ENCODE results near the gene ZNF236. TPM values are rescaled to one million over a fixed set of nuclear protein-coding genes. Genes with fewer than 3 reads are reported as not detected.

The ZNF236 gene
- total and polyA plus RNA-seq, 2 donors (not counting 1 experiment from before 2014, with no cell fraction given): 2.9 to 8.4 TPM

DNA sequence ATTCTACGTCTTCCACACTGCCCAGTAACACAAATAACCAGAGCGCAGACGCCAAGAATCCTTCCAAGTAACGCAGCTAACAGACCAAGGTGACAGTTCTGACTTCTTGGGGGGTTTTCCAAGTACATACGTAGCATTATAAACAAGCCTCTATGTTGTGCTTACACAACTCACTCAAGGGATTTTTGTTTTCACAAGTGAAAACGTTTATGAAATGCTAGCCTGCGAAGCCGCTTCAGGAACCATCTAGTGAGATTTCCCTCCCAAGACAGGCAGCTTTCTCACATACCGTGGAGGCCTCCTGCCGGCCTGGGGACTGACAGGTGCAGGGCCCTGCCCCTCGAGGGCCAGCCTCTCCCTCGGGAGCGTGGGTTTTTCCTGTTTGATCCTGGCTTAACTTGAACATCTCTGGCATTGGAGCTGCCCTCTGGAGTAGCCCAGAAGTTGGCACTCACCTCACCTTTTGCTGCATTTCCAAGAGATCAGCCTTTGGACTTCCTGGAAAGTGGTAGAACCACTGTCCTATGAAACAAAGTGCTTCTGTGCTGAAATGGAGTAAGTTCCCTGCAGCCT is 159.1 kb downstream of the ZNF236 start:
- no peaks in the 10 kb centered on the region for H3K27me3 ChIP-seq (ENCODE audit: control insufficient read depth, insufficient read depth, low read length)
- H2AFZ ChIP-seq (ENCODE audit: low read length): no peak overlapping the region
- no peaks in the 10 kb centered on the region for H4K20me1 ChIP-seq (ENCODE audit: control insufficient read depth, extremely low read depth, insufficient read depth, low read length)
- no peak overlapping the region for H3K27ac ChIP-seq (ENCODE audit: insufficient read depth, low read length)
- TF ChIP-seq EZH2 (IDR thresholded peaks at IDR 0.05; ENCODE audit: low read length, missing control alignments): no peak
- TF ChIP-seq, protein P1, sequence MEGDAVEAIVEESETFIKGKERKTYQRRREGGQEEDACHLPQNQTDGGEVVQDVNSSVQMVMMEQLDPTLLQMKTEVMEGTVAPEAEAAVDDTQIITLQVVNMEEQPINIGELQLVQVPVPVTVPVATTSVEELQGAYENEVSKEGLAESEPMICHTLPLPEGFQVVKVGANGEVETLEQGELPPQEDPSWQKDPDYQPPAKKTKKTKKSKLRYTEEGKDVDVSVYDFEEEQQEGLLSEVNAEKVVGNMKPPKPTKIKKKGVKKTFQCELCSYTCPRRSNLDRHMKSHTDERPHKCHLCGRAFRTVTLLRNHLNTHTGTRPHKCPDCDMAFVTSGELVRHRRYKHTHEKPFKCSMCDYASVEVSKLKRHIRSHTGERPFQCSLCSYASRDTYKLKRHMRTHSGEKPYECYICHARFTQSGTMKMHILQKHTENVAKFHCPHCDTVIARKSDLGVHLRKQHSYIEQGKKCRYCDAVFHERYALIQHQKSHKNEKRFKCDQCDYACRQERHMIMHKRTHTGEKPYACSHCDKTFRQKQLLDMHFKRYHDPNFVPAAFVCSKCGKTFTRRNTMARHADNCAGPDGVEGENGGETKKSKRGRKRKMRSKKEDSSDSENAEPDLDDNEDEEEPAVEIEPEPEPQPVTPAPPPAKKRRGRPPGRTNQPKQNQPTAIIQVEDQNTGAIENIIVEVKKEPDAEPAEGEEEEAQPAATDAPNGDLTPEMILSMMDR (conservative IDR thresholded peaks at IDR 0.05 in 1 of 2, IDR thresholded peaks at IDR 0.05 in 1 of 2; ENCODE audit: low read depth in 1 of 2, low read length in 2 of 2): no peak
- H3K4me3 ChIP-seq (replicated peaks in 1 of 4; ENCODE audit: control extremely low read depth in 1 of 4, insufficient read depth in 1 of 4, low read depth in 3 of 4, low read length in 4 of 4): no peak overlapping the region
- H3K9me3 ChIP-seq (ENCODE audit: control insufficient read depth, insufficient read depth, low read depth, low read length): no peaks in the 10 kb centered on the region
- no peak overlapping the region for H3K9ac ChIP-seq (ENCODE audit: insufficient read depth, low read length)
- no peaks in the 10 kb centered on the region for H3K79me2 ChIP-seq (ENCODE audit: control insufficient read depth, insufficient read depth, low read length)
- DNase-seq (ENCODE audit: low read depth in 2 of 2): peak in 1 of 2 donors; percentile 15
- no peaks in the 10 kb centered on the region for H3K4me1 ChIP-seq (ENCODE audit: control insufficient read depth, extremely low read depth, insufficient read depth, low read length)
- no peak overlapping the region for H3K4me2 ChIP-seq (ENCODE audit: extremely low read depth, insufficient read depth, low read length)
- no peaks in the 10 kb centered on the region for H3K36me3 ChIP-seq (ENCODE audit: control insufficient read depth, insufficient read depth, low read length)

DNA sequence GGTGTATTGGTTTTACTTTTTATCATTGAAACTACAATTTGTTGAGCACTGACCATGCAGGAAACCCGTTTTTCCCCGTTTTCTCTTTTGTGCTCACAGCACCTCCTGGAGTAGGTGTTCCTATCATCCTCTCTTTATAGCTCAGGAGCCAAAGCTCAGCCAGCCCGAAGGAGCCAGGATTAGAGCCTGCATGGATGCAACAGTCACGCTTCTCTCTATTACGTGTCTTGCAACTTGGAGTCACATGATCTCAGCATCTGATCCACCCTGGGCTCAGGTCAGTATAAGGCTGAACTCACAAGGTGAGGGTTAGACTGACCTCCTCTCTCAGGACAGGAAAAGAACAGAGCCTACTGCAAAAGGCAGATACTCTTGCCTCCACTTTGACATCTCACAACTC is 159.7 kb downstream of the ZNF236 start:
- Histone ChIP-seq H3K79me2 (ENCODE audit: control insufficient read depth, insufficient read depth, low read length) (no peaks in the 10 kb centered on the region), H3K4me1 (ENCODE audit: control insufficient read depth, extremely low read depth, insufficient read depth, low read length) (no peaks in the 10 kb centered on the region), H4K20me1 (ENCODE audit: control insufficient read depth, extremely low read depth, insufficient read depth, low read length) (no peaks in the 10 kb centered on the region), H2AFZ (ENCODE audit: low read length) (no peak overlapping the region), H3K4me3 (replicated peaks in 1 of 4; ENCODE audit: control extremely low read depth in 1 of 4, insufficient read depth in 1 of 4, low read depth in 3 of 4, low read length in 4 of 4) (no peak overlapping the region), H3K27ac (ENCODE audit: insufficient read depth, low read length) (no peak overlapping the region), H3K9me3 (ENCODE audit: control insufficient read depth, insufficient read depth, low read depth, low read length) (no peaks in the 10 kb centered on the region), H3K36me3 (ENCODE audit: control insufficient read depth, insufficient read depth, low read length) (no peaks in the 10 kb centered on the region), H3K27me3 (ENCODE audit: control insufficient read depth, insufficient read depth, low read length) (no peaks in the 10 kb centered on the region), H3K4me2 (ENCODE audit: extremely low read depth, insufficient read depth, low read length) (no peak overlapping the region), H3K9ac (ENCODE audit: insufficient read depth, low read length) (no peak overlapping the region)
- no peak for DNase-seq (ENCODE audit: low read depth in 2 of 2)
- TF ChIP-seq, protein P1 (conservative IDR thresholded peaks at IDR 0.05 in 1 of 2, IDR thresholded peaks at IDR 0.05 in 1 of 2; ENCODE audit: low read depth in 1 of 2, low read length in 2 of 2): no peak
- TF ChIP-seq EZH2 (IDR thresholded peaks at IDR 0.05; ENCODE audit: low read length, missing control alignments): no peak

DNA sequence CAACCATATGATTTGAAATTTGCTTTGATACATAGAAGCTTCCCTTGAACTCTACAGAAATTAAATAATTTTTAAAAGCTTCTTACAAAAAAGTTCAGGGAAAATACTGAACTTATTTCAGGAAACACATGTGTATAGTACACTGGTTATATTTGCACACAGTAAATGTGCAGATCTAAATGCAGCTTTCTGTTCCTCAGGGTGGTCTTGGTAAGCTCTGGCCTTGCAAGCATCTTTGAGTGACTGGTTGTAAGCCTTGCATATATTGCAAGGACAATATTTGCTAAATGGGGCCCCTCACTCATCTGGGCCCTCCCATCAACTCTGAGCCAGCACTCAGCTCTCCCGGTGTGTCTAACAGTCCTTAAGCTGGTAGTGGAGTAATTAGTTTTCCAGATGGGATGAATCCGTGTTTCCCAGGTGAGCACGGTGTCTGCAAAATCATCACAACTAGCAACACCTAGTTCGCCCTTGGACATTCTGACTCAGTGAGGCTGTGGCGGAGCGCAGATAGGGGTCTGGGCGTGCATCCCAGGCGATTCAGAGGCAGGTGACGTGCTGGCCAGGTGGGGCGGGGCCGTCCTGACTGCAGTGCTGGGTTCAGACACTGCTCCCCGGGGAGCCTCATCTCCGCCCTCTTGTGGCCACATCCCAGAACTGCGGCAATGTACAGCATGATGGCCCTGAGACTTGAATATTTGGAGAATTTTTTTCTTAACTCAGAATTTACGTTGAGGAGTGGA is 160.7 kb downstream of the ZNF236 start:
- Histone ChIP-seq H3K27me3 (ENCODE audit: control insufficient read depth, insufficient read depth, low read length) (no peaks in the 10 kb centered on the region), H4K20me1 (ENCODE audit: control insufficient read depth, extremely low read depth, insufficient read depth, low read length) (no peaks in the 10 kb centered on the region), H2AFZ (ENCODE audit: low read length) (no peak overlapping the region), H3K4me2 (ENCODE audit: extremely low read depth, insufficient read depth, low read length) (no peak overlapping the region), H3K4me1 (ENCODE audit: control insufficient read depth, extremely low read depth, insufficient read depth, low read length) (no peaks in the 10 kb centered on the region), H3K36me3 (ENCODE audit: control insufficient read depth, insufficient read depth, low read length) (no peaks in the 10 kb centered on the region), H3K9me3 (ENCODE audit: control insufficient read depth, insufficient read depth, low read depth, low read length) (no peaks in the 10 kb centered on the region), H3K27ac (ENCODE audit: insufficient read depth, low read length) (no peak overlapping the region), H3K9ac (ENCODE audit: insufficient read depth, low read length) (no peak overlapping the region), H3K4me3 (replicated peaks in 1 of 4; ENCODE audit: control extremely low read depth in 1 of 4, insufficient read depth in 1 of 4, low read depth in 3 of 4, low read length in 4 of 4) (no peak overlapping the region), H3K79me2 (ENCODE audit: control insufficient read depth, insufficient read depth, low read length) (no peaks in the 10 kb centered on the region)
- no peak for TF ChIP-seq EZH2 (IDR thresholded peaks at IDR 0.05; ENCODE audit: low read length, missing control alignments)
- TF ChIP-seq, protein P1 (conservative IDR thresholded peaks at IDR 0.05 in 1 of 2, IDR thresholded peaks at IDR 0.05 in 1 of 2; ENCODE audit: low read depth in 1 of 2, low read length in 2 of 2): peak; percentile 87 to 94
- DNase-seq (ENCODE audit: low read depth in 2 of 2): peak; percentile 65 to 74

All from fibroblast of lung (primary cell).